Ovary (tissue), 9 donors: ENCODE results near the gene METAP2. TPM values are rescaled to one million over a fixed set of nuclear protein-coding genes. Genes with fewer than 3 reads are reported as not detected.

Experiments
- DNase-seq, 5 donors: peaks; one replicate each; pipeline ENCODE4 v3.0.0-alpha.2; 2019 to 2020
- H3K27ac ChIP-seq, 2 donors: fragments of 200-600 bp; one replicate each; pipeline versions ENCODE4 v1.5.1 to v1.8.0; 2019 to 2022
- H3K27me3 ChIP-seq: fragments of 200-600 bp; one replicate; pipeline ENCODE4 v1.8.0; 2022
- H3K36me3 ChIP-seq: fragments of 200-600 bp; sonication (generic); one replicate; pipeline ENCODE4 v1.5.1; 2019
- H3K4me1 ChIP-seq: one replicate; pipeline ENCODE4 v1.8.1; 2013; ENCODE audit warnings: mild to moderate bottlenecking, moderate library complexity; ENCODE audit not compliant: insufficient read depth
- H3K4me3 ChIP-seq: fragments of 200-600 bp; sonication (generic); one replicate; pipeline ENCODE4 v1.5.1; 2017
- H3K9me3 ChIP-seq, 2 donors: fragments of 200-600 bp in 1 of 2; sonication (generic) in 1 of 2; one replicate each; pipeline versions ENCODE4 v1.5.1 to v1.8.1; 2013 to 2019; ENCODE audit warnings: mild to moderate bottlenecking in 1 of 2, moderate library complexity in 1 of 2
- EP300 ChIP-seq: sonication (generic); formaldehyde crosslinking; IDR thresholded peaks from one replicate; pipeline ENCODE4 v1.6.1; 2017; ENCODE audit warnings: antibody characterized with exemption
- POLR2A ChIP-seq: fragments of 450-650 bp; IDR thresholded peaks from one replicate; pipeline ENCODE4 v1.6.1; 2017; ENCODE audit warnings: antibody characterized with exemption, mild to moderate bottlenecking, moderate library complexity
- WGBS, 3 donors: extraction: QIAGEN DNeasy Blood & Tissue Kit in 1 of 3; methylation state at CpG; one replicate each; pipeline versions ENCODE4 v1.1.5 to v1.1.7; 2013 to 2017; 5-methylcytosine and 5-hydroxymethylcytosine counted together
- intact Hi-C, 4 donors: fragments of 100-400 bp; cut with DNase I; formaldehyde crosslinking; loops; one replicate each; pipeline versions ENCODE4 v1.11.0 to v1.15.1; 2022 to 2023
- polyA plus RNA-seq, 2 donors: library from polyadenylated mRNA; stranded (reverse); fragments of 200-250 nt in 1 of 2; fragments of 350-450 nt in 1 of 2; fragmentation: Illumina TruSeq in 1 of 2; extraction: RNeasy Lipid Tissue Mini Kit (QIAGEN cat#74804) in 1 of 2; gene quantifications; one replicate each; pipeline ENCODE4 v1.2.3, GENCODE V29; 2013 to 2014
- small RNA-seq: library from RNA; depleted of rRNA; stranded (forward); fragments of <200 nt; gene quantifications from one replicate; pipeline ENCODE3, GENCODE V24; 2016
- total RNA-seq, 7 donors: library from RNA; depleted of rRNA in 2 of 7; stranded (reverse); fragments of >200 nt in 2 of 7; fragmentation: NEBNext Ultra II Directional in 3 of 7; extraction: Animal tissue kit (Norgen Biotek cat#: 25700) in 3 of 7; gene quantifications; one replicate each; pipeline versions ENCODE4 v1.1.0 to v1.2.4, GENCODE V29; 2016 to 2023
- TF ChIP-seq, protein P1 (sequence below), 3 donors: fragments of 450-650 bp in 2 of 3; fragments of 200-600 bp in 1 of 3; IDR thresholded peaks; one replicate each; pipeline versions ENCODE4 v1.5.1 to v1.8.0; 2016 to 2022; ENCODE audit warnings: antibody characterized with exemption in 3 of 3, mild to moderate bottlenecking in 1 of 3
- donor health status: DM: no; HTN: no; CAD: no; lungs with moderate emphysema.
- donor health status: DM: no; HTN: no; CAD: no.
- donor health status: Bipolar disorder and iron deficiency.
- donor health status: DM: yes; HTN: yes; CAD: no.
- donor health status: DM: no; HTN: no; CAD: no.
- donor health status: DM: yes; HTN: yes; CAD: no.

The METAP2 gene
- total and polyA plus RNA-seq, 9 donors: 52.1 to 131 (median 62.5) TPM

DNA sequence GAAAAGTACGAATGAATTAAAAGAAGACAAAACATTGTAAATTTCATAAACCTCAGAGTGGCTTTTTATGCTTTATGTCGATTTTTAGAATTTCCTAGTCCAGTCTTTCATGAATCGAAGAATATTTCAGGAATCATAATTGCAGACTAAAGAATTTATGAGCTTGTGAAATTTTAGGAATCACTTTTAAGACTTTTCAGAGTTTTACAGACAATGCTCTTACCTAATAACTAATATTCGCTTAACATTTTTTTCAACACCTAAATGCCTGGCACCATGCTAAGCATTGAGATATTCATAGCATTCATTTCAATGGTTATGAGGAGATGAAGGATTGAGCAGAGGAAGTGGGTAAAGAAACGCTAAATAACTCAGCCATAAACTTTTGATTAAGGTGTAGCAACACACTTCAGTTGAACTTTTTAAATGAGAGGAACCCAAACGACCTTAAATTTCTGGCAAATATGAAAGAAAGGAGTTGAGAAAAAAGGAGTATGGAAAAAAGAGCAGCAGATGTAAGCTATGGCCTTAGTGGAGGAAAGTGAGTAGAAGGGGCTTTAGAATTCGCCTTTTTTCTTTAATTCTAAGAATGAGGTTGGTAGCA, 78.1 kb downstream of the METAP2 start:
- Histone ChIP-seq H3K9me3 (no peaks in the 10 kb centered on the region), H3K27ac (no peak overlapping the region), H3K4me1 (no peaks in the 10 kb centered on the region), H3K27me3 (no peaks in the 10 kb centered on the region), H3K4me3 (no peak overlapping the region), H3K36me3 (no peaks in the 10 kb centered on the region)
- DNase-seq: no peak
- intact Hi-C loops: no loop called here
- TF ChIP-seq, protein P1, sequence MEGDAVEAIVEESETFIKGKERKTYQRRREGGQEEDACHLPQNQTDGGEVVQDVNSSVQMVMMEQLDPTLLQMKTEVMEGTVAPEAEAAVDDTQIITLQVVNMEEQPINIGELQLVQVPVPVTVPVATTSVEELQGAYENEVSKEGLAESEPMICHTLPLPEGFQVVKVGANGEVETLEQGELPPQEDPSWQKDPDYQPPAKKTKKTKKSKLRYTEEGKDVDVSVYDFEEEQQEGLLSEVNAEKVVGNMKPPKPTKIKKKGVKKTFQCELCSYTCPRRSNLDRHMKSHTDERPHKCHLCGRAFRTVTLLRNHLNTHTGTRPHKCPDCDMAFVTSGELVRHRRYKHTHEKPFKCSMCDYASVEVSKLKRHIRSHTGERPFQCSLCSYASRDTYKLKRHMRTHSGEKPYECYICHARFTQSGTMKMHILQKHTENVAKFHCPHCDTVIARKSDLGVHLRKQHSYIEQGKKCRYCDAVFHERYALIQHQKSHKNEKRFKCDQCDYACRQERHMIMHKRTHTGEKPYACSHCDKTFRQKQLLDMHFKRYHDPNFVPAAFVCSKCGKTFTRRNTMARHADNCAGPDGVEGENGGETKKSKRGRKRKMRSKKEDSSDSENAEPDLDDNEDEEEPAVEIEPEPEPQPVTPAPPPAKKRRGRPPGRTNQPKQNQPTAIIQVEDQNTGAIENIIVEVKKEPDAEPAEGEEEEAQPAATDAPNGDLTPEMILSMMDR (IDR thresholded peaks at IDR 0.05): no peak
- TF ChIP-seq POLR2A: no peak
- no peak for TF ChIP-seq EP300
- 71 to 73% (median 72%) methylated on average over 7 of the region's 7 CpGs for WGBS, 3 donors

DNA sequence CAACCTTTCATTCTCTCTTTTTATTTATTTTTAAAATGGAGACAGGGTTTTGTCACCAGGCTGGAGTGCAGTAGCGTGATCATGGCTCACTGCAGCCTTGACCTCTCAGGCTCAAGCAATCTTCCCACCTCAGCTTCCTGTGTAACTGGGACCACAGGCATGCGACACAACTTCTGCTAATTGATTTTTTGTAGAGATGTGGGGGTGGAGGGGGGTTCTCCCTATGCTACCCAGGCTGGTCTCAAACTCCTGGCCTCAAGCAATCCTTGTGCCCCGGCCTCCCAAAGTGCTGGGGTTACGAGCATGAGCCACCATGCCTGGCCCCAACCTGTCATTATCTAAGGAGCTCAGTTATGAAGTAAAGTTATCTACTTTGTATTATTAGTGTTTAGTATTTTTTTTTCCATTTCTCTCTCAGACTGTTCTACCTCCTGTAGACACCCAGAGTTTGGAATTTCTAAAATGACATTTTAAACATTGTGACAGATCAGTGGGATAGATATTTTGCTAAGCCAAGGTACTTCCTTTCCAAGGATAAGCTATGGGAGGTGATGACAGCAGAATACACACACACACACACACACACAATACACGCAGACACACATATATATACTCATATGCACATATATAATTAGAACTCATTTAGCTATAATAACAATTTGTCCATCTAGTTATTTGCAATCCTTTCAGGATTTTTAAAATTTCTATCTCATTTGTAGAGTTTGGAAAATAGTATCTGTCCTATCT, 79.4 kb downstream of the METAP2 start:
- no peaks in the 10 kb centered on the region for H3K27me3 ChIP-seq
- H3K36me3 ChIP-seq: no peaks in the 10 kb centered on the region
- intact Hi-C loops: no loop called here
- DNase-seq: no peak
- H3K4me3 ChIP-seq: no peak overlapping the region
- H3K4me1 ChIP-seq: no peaks in the 10 kb centered on the region
- WGBS, 3 donors: 85 to 91% (median 90%) methylated on average over 5 of the region's 5 CpGs
- no peaks in the 10 kb centered on the region for H3K9me3 ChIP-seq
- TF ChIP-seq, protein P1 (IDR thresholded peaks at IDR 0.05): no peak
- no peak for TF ChIP-seq POLR2A
- no peak for TF ChIP-seq EP300
- no peak overlapping the region for H3K27ac ChIP-seq

DNA sequence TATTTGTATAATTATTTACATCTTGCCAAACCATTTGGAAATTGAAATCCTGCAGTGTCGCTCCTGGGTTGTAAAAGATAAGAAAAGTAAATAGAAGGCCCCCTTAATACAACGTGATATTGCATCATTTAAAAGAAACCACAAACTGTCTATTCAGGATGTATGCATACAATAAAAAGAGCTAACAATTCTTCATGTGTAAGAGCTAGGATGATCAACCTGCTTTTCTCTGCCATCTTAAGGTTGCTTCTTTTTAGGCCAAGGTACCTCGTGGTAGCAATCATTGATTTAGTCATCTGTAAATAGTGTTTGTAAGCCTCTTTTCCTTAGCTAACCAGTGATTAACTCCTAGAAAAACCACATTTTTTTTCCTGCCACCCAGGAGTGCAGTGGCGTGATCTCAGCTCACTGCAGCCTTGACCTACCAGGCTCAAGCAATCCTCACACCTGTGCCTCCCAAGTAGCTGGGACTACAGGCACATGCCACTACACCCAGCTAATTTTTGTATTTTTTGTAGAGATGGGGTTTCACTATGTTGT, 80.7 kb downstream of the METAP2 start:
- no peak overlapping the region for H3K4me3 ChIP-seq
- intact Hi-C loops: no loop called here
- TF ChIP-seq POLR2A (no peak), EP300 (no peak)
- TF ChIP-seq, protein P1 (IDR thresholded peaks at IDR 0.05): no peak
- no peaks in the 10 kb centered on the region for H3K4me1 ChIP-seq
- H3K27me3 ChIP-seq: no peaks in the 10 kb centered on the region
- H3K27ac ChIP-seq: no peak overlapping the region
- WGBS, 3 donors: 34 to 53% (median 39%) methylated on average over 4 of the region's 4 CpGs
- H3K9me3 ChIP-seq: no peaks in the 10 kb centered on the region
- DNase-seq: no peak
- H3K36me3 ChIP-seq: no peaks in the 10 kb centered on the region

DNA sequence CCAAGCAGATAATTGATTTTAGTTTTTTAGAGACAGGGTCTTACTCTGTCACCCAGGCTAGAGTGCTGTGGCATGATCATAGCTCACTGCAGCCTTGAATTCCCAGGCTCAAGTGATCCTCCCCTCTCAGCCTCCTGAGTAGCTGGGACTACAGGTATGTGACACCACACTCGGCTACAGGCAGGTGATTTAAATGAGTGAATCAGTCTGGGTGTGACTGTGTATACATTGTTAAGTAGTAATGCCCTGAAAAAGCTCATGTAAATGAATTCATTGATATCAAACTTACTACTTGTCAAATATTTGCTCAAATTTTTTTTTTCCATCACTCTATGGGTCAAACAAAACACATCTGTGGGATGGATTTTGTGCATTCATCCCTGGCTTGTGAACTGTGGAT, 83.7 kb downstream of the METAP2 start:
- no peaks in the 10 kb centered on the region for H3K27me3 ChIP-seq
- DNase-seq: no peak
- no peaks in the 10 kb centered on the region for H3K9me3 ChIP-seq
- H3K4me3 ChIP-seq: no peak overlapping the region
- H3K27ac ChIP-seq: no peak overlapping the region
- H3K4me1 ChIP-seq: no peaks in the 10 kb centered on the region
- H3K36me3 ChIP-seq: no peaks in the 10 kb centered on the region
- TF ChIP-seq POLR2A: no peak
- TF ChIP-seq, protein P1 (IDR thresholded peaks at IDR 0.05): no peak
- WGBS, 3 donors: 77 to 96% (median 89%) methylated on average over 1 of the region's 1 CpG
- intact Hi-C loops: no loop called here

Small RNA genes lying within 50 kb of the gene (small RNA-seq; reads per million reads assigned to genes)
- gene RNU6-735P: not detected

Other genes starting within 250 kb of the METAP2 start
- gene USP44, start 77.3 kb downstream of the METAP2 start, total RNA-seq: 1 to 10 TPM in 6 of 7 donors, under 1 TPM in 1; 0.75 to 4.7 (median 3.3) TPM
- 1 to 10 TPM; 1.4 to 3.7 TPM for gene USP44, start 77.3 kb downstream of the METAP2 start, polyA plus RNA-seq